COLO668 (cell line): ENCODE results near the gene TWF2.
A peak's percentile ranks its signal among the peaks of the same experiment; 100 is the strongest.

Experiments
- DNase-seq: peaks from one replicate; lab custom pipeline; 2025; ENCODE audit not compliant: unreplicated experiment; lab: John Stamatoyannopoulos, UW

Gene TWF2

DNA sequence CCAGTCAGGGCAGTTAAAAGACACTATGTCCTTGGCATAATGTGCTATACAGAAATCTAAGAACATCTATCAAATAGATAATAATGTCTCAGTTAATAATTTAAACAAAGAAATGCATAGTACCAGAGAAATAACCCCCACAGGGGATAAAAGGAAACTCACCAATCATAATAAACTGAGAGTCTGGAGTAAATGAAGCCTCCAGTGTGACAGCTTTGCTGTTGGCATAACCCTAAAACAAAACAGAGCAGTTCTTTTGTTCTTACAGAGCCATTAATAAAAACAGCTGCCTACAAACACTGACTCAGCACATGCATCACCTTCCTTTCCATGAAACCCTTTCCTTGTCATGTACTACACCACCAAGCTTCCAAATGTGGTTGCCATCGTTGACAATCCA is 20.1 kb upstream of the TWF2 start:
- no peak for DNase-seq

GRCh38 chr3:52257911-52258310 is 19.0 kb upstream of the TWF2 start:
- no peak for DNase-seq

- no peak for DNase-seq
These were observed 17.7 kb upstream of the TWF2 start for GRCh38 chr3:52256622-52257021.

GRCh38 chr3:52256159-52256558 is 17.2 kb upstream of the TWF2 start:
- no peak for DNase-seq

- DNase-seq = no peak
These were observed 15.7 kb upstream of the TWF2 start for GRCh38 chr3:52254608-52255007.

DNA sequence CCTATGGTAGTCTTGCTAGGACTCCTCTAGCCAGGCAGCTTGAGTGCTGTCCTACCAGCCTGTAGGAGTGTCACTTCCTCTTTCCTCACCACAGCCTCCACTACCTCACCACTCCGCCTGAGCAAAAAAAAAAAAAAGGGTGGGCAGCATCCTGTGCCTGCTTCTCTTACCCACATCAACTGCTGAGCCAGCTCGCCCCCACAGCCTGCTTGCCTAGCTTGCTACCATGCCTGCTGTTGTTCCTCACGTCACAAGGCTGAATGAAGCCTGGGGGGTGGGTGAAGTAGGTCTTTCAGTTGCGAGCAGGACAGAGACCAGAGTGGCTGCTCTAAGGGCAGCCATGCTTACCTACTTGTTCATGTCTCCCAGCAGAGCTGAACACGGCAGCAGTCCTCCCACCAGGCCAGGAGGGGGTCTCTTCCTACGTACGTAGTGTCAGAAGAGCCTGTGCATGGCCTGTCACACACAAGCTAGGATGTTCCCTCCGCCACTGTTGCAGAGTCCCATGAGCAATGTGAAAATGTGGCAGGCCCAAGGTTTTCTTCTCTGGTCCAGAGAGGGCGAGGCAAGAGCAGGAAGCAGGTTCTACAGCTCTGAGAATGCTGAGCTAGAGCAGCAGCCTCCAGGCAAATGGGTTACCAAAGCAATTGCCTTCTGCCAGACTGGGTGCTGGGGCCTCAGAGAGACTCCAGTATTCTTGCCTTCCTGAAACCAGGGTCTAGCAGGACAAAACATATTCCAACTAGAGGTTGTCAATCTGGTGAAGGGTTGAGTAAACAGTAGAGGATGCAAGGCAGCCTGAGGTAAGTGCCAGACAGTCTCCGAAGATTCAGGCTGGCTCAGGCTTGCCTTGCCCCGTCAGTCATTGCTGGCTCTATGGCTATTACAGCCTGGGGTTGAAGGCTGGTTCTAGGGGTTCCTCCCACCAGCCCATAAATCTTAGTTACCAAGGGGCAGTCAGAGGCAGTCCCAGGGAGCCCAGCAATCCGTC is 14.7 kb upstream of the TWF2 start:
- DNase-seq = no peak

DNA sequence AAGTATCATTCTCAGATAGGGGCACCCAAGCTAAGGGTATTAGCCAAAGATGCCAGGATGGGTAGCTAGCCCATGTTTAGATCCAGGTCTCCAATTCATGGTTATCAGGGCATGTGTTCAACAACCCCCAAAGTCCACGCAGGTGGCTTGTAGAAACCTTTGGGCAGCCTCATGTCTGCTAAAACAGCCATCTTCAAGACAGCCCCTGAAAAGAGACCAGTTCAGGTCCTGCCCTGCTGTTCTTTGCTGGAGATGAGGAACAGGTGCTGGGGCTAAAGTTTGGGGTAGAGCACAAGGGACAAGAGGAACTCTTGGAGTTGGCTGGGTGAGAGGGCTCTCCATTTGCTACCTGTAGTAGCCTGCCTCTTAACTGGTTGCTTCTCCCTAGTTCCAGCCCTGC is 11.2 kb upstream of the TWF2 start:
- DNase-seq = no peak

GRCh38 chr3:52249683-52250082 is 10.7 kb upstream of the TWF2 start:
- no peak for DNase-seq

DNA sequence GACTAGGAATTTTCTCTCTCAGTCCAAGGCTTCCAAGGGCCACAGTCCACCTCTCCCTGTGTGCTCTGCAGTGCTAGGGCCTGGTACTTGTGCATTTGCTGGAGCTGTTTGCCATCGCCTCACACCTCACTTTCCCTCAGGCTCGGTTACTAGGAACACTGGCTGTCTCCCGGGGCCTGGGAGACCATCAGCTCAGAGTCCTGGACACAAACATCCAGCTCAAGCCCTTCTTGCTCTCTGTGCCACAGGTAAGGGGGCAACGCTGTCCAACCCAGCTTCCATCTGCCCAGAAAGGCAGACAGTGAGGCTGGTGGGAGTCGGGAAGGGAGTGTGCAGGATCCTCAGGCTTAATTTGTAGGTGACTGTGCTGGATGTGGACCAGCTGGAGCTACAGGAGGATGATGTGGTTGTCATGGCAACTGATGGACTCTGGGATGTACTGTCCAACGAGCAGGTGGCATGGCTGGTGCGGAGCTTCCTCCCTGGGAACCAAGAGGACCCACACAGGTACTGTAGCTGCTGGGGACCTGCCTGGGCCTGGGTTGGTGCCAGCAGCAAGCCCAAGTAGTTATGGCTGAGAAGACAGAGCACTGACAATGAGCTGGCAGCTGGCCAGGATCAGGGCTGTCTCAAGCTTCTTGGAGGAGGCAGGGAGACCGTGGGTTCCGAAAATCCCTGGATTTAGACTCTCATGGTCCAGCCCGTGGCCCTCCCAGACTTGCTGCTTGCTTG is 10.0 kb upstream of the TWF2 start:
- no peak for DNase-seq

- DNase-seq = no peak
These were observed 9.2 kb upstream of the TWF2 start for GRCh38 chr3:52248165-52248541.

GRCh38 chr3:52247409-52248164 is 8.6 kb upstream of the TWF2 start:
- DNase-seq = no peak

DNA sequence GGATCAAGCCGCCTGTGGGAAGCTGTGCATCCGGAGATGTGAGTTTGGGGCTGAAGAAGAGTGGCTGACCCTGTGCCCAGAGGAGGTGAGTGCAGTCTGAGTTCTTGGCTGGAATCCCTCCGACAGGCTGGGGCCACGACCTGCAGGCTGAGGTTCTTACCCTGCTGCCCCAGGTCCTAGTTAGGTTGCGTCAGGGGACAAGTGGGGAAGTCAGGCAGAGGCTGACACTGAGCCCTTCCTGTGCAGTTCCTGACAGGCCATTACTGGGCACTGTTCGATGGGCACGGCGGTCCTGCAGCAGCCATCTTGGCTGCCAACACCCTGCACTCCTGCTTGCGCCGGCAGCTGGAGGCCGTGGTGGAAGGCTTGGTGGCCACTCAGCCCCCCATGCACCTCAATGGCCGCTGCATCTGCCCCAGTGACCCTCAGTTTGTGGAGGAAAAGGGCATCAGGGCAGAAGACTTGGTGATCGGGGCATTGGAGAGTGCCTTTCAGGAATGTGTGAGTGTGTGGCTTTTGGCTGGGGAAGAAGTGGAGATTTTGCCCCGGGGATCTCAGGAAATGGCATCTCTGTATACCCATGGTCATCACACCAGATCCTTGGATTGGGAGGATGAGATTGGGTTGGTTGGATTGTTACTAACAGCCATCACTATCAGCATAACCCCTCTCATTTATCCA is 7.9 kb upstream of the TWF2 start:
- DNase-seq = no peak

- DNase-seq = no peak
These were observed 7.3 kb upstream of the TWF2 start for GRCh38 chr3:52246264-52246620.

GRCh38 chr3:52245322-52246263 is 6.6 kb upstream of the TWF2 start, which contains the start of gene PPM1M:
Gene PPM1M, plus strand, starts transcription at chr3:52245759. Its CDS starts 66 bp downstream, at chr3:52245825.
- peak; percentile 51 for DNase-seq

DNA sequence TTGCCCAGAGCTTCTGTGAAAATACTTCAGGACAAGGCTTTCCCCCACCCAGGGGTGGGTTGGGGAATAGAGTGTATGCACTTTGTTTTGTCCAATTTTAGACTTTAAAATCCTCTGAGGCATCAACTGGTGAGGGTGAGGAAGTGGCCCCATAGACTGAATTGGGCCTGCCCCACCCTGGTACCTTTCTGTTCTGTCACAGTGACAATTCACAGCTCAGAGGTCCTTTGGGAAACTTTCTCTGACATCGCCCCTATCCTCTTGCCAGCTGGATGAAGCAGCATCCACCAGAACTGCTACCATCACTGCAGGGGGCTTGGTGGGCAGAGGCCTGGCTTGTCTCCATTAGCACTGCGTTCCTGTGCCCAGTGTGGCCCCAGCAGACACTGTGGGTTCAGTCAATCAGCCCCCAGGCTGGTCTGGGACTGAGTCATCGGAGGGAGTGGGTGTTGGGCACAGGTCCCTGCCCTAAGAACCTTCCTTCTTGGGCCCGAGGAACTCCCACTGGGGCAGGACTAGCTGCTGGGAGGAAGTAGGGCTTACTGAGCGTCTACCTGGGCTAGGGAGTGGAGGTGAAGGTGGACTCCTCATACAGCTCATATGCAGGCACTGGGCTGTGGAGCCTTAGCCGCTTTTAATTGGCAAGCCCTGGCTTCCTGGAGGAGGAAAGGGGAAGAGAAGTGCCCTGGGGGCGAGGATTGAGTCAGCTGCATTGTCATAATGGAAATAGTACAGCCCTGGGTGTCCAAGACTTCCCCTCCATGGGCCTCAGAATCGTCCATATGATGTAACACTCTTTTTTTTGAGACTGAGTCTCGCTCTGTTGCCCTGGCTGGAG is 5.1 kb upstream of the TWF2 start:
- peak; percentile 6 for DNase-seq

DNA sequence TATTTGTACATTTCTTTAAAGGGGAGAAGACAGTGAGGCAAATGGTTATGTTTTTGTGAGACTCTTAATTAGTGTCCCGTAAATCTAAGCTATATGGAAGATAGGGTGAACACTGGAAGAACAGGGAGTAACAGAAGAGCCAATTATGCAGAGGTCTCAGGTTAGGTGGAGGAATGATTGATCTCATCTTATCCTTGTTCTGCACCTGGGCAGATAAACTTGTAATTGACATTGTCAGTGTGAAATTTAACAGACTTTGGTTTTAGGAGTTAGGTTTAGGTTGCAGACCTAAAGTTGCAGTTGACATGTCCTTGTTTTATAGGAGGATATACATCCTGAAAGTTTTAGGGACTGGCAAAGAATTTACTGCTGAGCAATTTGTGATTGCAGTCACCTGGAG is 3.1 kb upstream of the TWF2 start:
- no peak for DNase-seq

DNA sequence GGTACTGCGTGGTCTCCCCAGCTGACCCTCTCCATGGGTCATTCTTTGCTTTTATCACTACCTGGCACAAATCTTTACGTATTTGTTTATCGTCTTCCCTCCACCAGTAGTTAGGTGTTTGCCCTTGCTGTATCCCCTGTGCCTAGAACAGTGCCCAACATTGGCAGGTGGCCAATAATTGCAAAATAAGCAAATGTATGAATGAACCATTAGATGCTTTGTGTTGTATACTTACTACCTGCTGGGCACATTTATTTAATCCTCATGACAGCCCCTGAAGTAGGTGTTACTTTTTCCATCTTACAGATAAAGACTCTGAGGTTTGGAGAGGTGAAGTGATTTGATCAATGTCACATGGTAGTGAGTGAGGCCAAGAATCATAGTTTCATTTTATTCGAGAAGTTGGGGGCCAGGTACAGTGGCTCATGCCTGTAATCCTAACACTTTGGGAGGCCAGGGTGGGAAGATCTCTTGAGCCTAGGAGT is 2.0 kb upstream of the TWF2 start:
- DNase-seq = no peak

GRCh38 chr3:52240059-52240885 is 1.3 kb upstream of the TWF2 start:
- DNase-seq = peak; percentile 40
